ENCODE results near the gene SLC2A4RG. TPM values are rescaled to one million over a fixed set of nuclear protein-coding genes. Genes with fewer than 3 reads are reported as not detected.

Gene SLC2A4RG
- total and polyA plus RNA-seq, 2 of the 13 experiments (the other 11 are each of a cell fraction or from before 2014, with no cell fraction given) = 91.4 to 95.9 TPM

- TF ChIP-seq HIC2 (CRISPR knock-in tag; IDR thresholded peaks at IDR 0.05; ENCODE audit: low read depth) (peak; percentile 78), NCOR1 (IDR thresholded peaks at IDR 0.05; ENCODE audit: borderline replicate concordance, low read length) (peak; percentile 39; the same call in 1 of the 2 replicates), PCBP1 (IDR thresholded peaks at IDR 0.05; ENCODE audit: borderline replicate concordance, low read depth, low read length) (0 out of 2 replicates have a peak, but pooled peaks have one; percentile 66), CREB3 (CRISPR knock-in tag; IDR thresholded peaks at IDR 0.05) (no peak), SAP130 (CRISPR knock-in tag; IDR thresholded peaks at IDR 0.05; ENCODE audit: low read depth) (no peak), NR2C2 (CRISPR knock-in tag; IDR thresholded peaks at IDR 0.05; ENCODE audit: borderline replicate concordance) (peak; percentile 62), IRX3 (CRISPR knock-in tag; IDR thresholded peaks at IDR 0.05; ENCODE audit: borderline replicate concordance, low read depth) (0 out of 2 replicates have a peak, but pooled peaks have one; percentile 53), PATZ1 (CRISPR knock-in tag; IDR thresholded peaks at IDR 0.05) (peak; percentile 55; the same call in 1 of the 2 replicates), ATAD3A (CRISPR knock-in tag; IDR thresholded peaks at IDR 0.05) (0 out of 2 replicates have a peak, but pooled peaks have one; percentile 43), POLR2AphosphoS5 (IDR thresholded peaks at IDR 0.05; ENCODE audit: low read depth, low read length) (0 out of 2 replicates have a peak, but pooled peaks have one; percentile 11), NR2F6 (IDR thresholded peaks at IDR 0.05) (peak; percentile 48; the same call in 1 of the 2 replicates), NR2F6 (CRISPR knock-in tag; IDR thresholded peaks at IDR 0.05) (no peak), RBFOX2 (IDR thresholded peaks at IDR 0.05; ENCODE audit: low read depth, low read length) (peak; percentile 90), ZNF30 (CRISPR knock-in tag; IDR thresholded peaks at IDR 0.05) (peak; percentile 73; the same call in 1 of the 2 replicates), ZMYM2 (CRISPR knock-in tag; IDR thresholded peaks at IDR 0.05) (0 out of 2 replicates have a peak, but pooled peaks have one; percentile 10), CSRNP1 (CRISPR knock-in tag; IDR thresholded peaks at IDR 0.05) (0 out of 2 replicates have a peak, but pooled peaks have one; percentile 22), ESRRA (CRISPR knock-in tag; IDR thresholded peaks at IDR 0.05; ENCODE audit: low read depth) (0 out of 2 replicates have a peak, but pooled peaks have one; percentile 22)
- TF ChIP-seq, protein P1, sequence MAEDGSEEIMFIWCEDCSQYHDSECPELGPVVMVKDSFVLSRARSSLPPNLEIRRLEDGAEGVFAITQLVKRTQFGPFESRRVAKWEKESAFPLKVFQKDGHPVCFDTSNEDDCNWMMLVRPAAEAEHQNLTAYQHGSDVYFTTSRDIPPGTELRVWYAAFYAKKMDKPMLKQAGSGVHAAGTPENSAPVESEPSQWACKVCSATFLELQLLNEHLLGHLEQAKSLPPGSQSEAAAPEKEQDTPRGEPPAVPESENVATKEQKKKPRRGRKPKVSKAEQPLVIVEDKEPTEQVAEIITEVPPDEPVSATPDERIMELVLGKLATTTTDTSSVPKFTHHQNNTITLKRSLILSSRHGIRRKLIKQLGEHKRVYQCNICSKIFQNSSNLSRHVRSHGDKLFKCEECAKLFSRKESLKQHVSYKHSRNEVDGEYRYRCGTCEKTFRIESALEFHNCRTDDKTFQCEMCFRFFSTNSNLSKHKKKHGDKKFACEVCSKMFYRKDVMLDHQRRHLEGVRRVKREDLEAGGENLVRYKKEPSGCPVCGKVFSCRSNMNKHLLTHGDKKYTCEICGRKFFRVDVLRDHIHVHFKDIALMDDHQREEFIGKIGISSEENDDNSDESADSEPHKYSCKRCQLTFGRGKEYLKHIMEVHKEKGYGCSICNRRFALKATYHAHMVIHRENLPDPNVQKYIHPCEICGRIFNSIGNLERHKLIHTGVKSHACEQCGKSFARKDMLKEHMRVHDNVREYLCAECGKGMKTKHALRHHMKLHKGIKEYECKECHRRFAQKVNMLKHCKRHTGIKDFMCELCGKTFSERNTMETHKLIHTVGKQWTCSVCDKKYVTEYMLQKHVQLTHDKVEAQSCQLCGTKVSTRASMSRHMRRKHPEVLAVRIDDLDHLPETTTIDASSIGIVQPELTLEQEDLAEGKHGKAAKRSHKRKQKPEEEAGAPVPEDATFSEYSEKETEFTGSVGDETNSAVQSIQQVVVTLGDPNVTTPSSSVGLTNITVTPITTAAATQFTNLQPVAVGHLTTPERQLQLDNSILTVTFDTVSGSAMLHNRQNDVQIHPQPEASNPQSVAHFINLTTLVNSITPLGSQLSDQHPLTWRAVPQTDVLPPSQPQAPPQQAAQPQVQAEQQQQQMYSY (CRISPR knock-in tag; IDR thresholded peaks at IDR 0.05) = no peak
Observed at GRCh38 chr20:63734946-63735858, 4.4 kb upstream of the SLC2A4RG start (continued).

Measured in HepG2 (cell line).